Body of pancreas (tissue), 4 donors: Measurements from ENCODE around the gene TGFBR3. TPM values are rescaled to one million over a fixed set of nuclear protein-coding genes. Genes with fewer than 3 reads are reported as not detected.

Experiments used
- ATAC-seq: fragments of 150-250 bp; one replicate; pipeline ENCODE4 v1.9.1; 2016
- DNase-seq, 4 donors: peaks; one replicate each; pipeline ENCODE4 v3.0.0-alpha.2; 2019
- H3K27ac ChIP-seq, 4 donors: fragments of 200-600 bp; sonication (generic); 1 replicate in 3 of 4; 2 replicates in 1 of 4; pipeline versions ENCODE4 v1.5.1 to v1.6.1; 2016 to 2019; ENCODE audit warnings: mild to moderate bottlenecking in 1 of 4, mixed read lengths in 1 of 4, moderate library complexity in 1 of 4
- H3K27me3 ChIP-seq, 2 donors: fragments of 200-600 bp; sonication (generic); one replicate each; pipeline ENCODE4 v1.6.0; 2016; ENCODE audit warnings: mild to moderate bottlenecking in 1 of 2
- H3K36me3 ChIP-seq, 2 donors: fragments of 200-600 bp; sonication (generic); replicated peaks in 1 of 2; 2 replicates each; pipeline ENCODE4 v1.5.1; 2016; ENCODE audit warnings: low read depth in 2 of 2; ENCODE audit not compliant: insufficient read depth in 1 of 2
- H3K4me1 ChIP-seq: fragments of 200-600 bp; sonication (generic); one replicate; pipeline ENCODE4 v1.6.0; 2016
- H3K4me3 ChIP-seq, 2 donors: fragments of 200-600 bp; sonication (generic); 1 replicate in 1 of 2; 2 replicates in 1 of 2; pipeline ENCODE4 v1.5.1; 2016 to 2019
- H3K9me3 ChIP-seq, 3 donors: fragments of 200-600 bp; sonication (generic); 1 replicate in 2 of 3; 2 replicates in 1 of 3; pipeline ENCODE4 v1.5.1; 2016
- POLR2A ChIP-seq, 3 donors: fragments of 450-650 bp; IDR thresholded peaks; one replicate each; pipeline ENCODE4 v1.6.1; 2016; ENCODE audit warnings: antibody characterized with exemption in 3 of 3, mild to moderate bottlenecking in 2 of 3
- WGBS, 2 donors: methylation state at CpG; one replicate each; pipeline ENCODE4 v1.1.5; 2017; 5-methylcytosine and 5-hydroxymethylcytosine counted together
- intact Hi-C: fragments of 100-400 bp; cut with DNase I; formaldehyde crosslinking; loops from one replicate; pipeline ENCODE4 v1.15.1; 2023
- total RNA-seq, 2 donors: library from RNA; depleted of rRNA; stranded (reverse); fragments of >200 nt; gene quantifications; one replicate each; pipeline ENCODE4 v1.1.0, GENCODE V29; 2016
- TF ChIP-seq, protein P1 (sequence below), 7 experiments: fragments of 450-650 bp in 4 of 7; fragments of 200-600 bp in 3 of 7; sonication (generic) in 3 of 7; IDR thresholded peaks; one replicate each; pipeline ENCODE4 v1.5.1; 2016 to 2019; ENCODE audit warnings: antibody characterized with exemption in 7 of 7

TGFBR3 gene
- total RNA-seq, 2 donors from 2014 or later = 52.4 to 63.6 TPM

DNA sequence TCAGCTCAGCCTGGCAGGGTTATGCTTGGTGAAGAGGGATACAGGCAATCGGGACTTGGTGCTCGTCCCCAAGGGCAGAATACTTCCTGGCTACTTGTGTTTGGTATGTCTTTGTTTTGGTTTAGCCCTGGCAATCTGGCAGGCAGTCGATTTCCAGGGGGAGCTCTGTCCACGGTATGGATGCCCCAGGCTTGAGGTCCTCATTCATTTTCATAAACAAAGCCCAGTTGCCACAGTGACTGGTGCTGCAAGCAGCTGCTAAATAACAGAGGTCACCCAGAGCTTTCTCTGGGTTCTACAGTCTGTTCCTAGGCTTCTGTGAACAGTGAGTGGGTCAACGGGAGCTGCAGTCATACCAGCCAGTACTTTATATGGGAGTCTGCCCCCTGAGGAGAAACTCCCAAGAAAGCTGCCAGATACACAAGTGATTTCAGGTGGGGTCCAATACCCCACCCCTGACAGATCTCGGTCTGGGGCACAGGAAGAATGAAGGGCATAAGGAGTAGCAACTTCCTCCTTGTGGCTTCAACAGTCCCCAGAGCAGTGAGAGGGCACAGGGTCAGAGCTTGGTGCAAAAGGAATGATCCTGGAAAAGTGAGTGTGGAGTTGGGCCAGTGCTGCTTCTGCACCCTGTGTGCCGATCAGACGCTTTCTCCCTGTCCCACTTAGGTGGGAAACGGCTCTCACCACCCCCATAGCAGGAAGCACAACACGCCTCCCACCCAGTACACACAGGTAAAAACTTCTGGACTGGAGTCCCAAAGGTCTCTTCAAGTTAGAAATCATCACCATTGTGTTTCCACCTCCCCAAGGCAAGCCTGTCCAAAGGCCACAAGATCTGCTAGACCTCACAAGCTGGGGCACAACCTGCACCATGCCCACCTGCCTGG lies 55.5 kb downstream of the TGFBR3 start:
- 45 to 46% methylated on average over 9 to 10 of the region's 10 CpGs for WGBS, 2 donors
- Histone ChIP-seq H3K4me1 (peaks cover 63% of the 10 kb centered on the region), H3K27me3 (no peaks in the 10 kb centered on the region), H3K9me3 (no peaks in the 10 kb centered on the region), H3K4me3 (no peak overlapping the region), H3K27ac (peak overlapping the region; percentile 41 to 87 (median 67)), H3K36me3 (no peaks in the 10 kb centered on the region)
- intact Hi-C loops = no loop called here
- peak; percentile 71 for ATAC-seq
- peak in 2 of 3 donors; percentile 7 to 44 for TF ChIP-seq POLR2A (IDR thresholded peaks at IDR 0.05)
- TF ChIP-seq, protein P1, sequence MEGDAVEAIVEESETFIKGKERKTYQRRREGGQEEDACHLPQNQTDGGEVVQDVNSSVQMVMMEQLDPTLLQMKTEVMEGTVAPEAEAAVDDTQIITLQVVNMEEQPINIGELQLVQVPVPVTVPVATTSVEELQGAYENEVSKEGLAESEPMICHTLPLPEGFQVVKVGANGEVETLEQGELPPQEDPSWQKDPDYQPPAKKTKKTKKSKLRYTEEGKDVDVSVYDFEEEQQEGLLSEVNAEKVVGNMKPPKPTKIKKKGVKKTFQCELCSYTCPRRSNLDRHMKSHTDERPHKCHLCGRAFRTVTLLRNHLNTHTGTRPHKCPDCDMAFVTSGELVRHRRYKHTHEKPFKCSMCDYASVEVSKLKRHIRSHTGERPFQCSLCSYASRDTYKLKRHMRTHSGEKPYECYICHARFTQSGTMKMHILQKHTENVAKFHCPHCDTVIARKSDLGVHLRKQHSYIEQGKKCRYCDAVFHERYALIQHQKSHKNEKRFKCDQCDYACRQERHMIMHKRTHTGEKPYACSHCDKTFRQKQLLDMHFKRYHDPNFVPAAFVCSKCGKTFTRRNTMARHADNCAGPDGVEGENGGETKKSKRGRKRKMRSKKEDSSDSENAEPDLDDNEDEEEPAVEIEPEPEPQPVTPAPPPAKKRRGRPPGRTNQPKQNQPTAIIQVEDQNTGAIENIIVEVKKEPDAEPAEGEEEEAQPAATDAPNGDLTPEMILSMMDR (IDR thresholded peaks at IDR 0.05) = peak in 6 of 7 experiments; percentile 26 to 66 (median 56)
- peak; percentile 82 to 90 (median 88) for DNase-seq

DNA sequence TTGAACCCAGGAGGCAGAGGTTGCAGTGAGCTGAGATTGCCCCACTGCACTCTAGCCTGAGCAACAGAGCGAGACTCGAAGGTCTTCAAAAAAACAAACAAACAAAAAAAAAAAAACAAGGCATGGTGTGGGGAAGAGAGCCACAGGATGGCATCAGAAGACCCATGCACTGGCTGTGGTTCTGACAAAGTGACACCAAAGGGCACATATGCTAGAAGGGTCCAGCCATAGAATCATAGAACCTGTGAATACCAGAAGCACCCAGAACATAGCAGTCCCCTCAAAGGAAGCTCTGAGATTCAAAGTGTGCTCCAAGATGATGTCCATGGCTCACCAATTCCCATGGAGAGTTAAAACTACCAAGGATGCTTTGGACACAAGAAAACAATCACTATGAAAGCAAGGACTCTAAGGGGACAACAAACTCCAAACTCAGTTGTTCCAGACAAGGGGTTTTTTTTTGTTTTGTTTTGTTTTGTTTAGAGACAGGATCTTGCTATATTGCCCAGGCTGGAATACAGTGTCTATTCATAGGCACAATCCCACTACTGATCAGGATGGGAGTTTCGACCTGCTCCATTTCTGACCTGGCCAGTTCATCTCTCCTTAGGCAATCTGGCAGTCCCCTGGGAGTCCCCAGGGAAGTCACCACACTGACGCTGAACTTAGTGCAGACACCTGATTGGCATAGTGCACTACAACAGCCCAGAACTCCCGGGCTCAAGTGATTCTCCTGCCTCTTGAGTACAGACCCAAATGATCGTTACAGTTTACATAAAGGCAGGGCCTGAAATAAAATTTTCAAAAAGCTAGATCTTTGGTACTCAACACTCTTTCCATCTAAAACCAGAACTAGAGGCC lies 56.4 kb downstream of the TGFBR3 start:
- Histone ChIP-seq H3K9me3 (no peaks in the 10 kb centered on the region), H3K36me3 (no peaks in the 10 kb centered on the region), H3K27me3 (no peaks in the 10 kb centered on the region), H3K4me3 (no peak overlapping the region), H3K4me1 (peaks cover 63% of the 10 kb centered on the region), H3K27ac (peak overlapping the region; percentile 70 to 87 (median 82))
- ATAC-seq = no peak
- TF ChIP-seq, protein P1 (IDR thresholded peaks at IDR 0.05) = no peak
- TF ChIP-seq POLR2A (IDR thresholded peaks at IDR 0.05) = no peak
- whole genome bisulfite sequencing, 2 donors = 77 to 78% methylated on average over 6 of the region's 6 CpGs
- intact Hi-C loops = loop anchor here (10.0 kb wide), 1 partner anchor 55 kb away; the partner anchor contains the start of gene TGFBR3
- DNase-seq = no peak

DNA sequence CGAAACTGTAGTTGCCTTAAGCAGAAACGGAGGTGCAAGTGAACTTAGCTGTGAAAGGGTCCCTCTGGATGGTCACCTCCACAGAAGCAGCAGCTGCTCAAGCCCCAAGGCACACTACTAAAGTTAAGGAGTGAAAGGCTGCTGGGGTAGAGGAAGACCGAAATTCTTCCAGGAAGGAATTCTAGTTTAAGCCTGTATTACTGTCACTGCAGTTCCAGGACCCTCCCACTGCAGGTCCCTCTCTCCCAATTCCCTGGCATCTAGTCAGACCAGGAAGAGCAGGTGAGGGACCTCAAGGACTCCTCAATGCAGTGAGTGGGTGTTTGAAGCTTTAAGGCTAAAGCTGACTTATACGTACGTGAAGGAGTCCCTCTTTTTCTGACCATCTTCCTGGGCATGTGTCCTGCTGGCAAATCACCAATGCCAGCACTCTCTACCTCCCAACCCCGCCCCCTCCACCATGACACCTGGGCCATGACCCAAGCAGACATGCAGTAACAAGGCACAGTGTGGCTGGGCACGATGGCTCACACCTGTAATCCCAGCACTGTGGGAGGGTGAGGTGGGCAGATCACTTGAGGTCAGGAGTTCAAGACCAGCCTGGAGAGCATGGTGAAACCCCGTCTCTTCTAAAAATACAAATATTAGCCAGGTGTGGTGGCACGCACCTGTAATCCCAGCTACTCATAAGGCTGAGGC lies 57.2 kb downstream of the TGFBR3 start:
- no peaks in the 10 kb centered on the region for H3K36me3 ChIP-seq
- WGBS, 2 donors = 21 to 43% methylated on average over 9 of the region's 9 CpGs
- no peaks in the 10 kb centered on the region for H3K9me3 ChIP-seq
- intact Hi-C loops = loop anchor here (10.0 kb wide), 1 partner anchor 56 kb away; the partner anchor contains the start of gene TGFBR3
- TF ChIP-seq, protein P1 (IDR thresholded peaks at IDR 0.05) = no peak
- no peak for TF ChIP-seq POLR2A (IDR thresholded peaks at IDR 0.05)
- H3K4me3 ChIP-seq = no peak overlapping the region
- H3K27me3 ChIP-seq = no peaks in the 10 kb centered on the region
- peak overlapping the region; percentile 70 to 87 (median 82) for H3K27ac ChIP-seq
- ATAC-seq (peak; percentile 10), DNase-seq (peak; percentile 60 to 79 (median 70))
- H3K4me1 ChIP-seq = peaks cover 63% of the 10 kb centered on the region

DNA sequence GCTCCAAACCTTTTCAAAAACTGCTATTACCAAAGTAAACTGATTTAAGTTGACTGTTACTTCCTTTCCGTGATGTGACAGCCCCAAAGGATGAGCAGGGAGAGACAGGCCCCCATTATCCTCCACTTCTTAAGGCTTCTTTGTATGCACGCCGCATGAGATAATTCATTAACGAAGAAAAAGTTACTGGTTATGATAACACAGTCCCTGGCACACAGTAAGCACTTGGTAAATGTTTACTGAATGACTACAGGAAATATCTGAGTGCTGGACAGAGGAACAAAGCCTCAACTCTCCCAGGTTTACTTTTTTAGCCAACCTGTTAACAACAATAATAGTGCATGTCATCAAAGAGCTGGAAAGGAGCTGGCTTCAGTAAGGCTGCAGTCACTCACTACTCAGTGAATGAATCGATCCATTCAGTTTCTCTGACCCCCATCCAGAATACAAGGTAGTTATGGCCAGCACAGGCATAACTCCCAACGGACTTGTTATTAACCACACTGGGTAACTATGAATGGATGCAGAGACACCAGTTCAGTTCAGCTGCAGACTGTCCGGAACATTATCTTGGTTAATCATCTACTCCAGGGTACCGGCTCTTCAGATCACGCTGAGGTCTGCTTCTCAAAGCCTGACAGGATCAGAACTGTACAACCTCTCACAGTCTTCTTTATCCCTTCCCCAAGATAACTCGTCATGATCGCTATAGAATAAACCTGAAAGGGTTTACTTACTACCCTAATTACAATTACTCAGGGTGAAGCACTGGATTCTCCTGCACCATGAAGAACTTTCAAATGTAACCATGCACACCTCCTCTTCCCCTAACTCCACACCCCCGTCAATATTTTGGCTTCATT lies 58.3 kb downstream of the TGFBR3 start:
- Histone ChIP-seq H3K36me3 (no peaks in the 10 kb centered on the region), H3K27me3 (no peaks in the 10 kb centered on the region), H3K4me3 (no peak overlapping the region), H3K27ac (peak overlapping the region; percentile 70 to 87 (median 82)), H3K4me1 (peaks cover 63% of the 10 kb centered on the region), H3K9me3 (no peaks in the 10 kb centered on the region)
- DNase-seq = peak; percentile 54 to 80 (median 58)
- peak; percentile 84 for ATAC-seq
- TF ChIP-seq, protein P1 (IDR thresholded peaks at IDR 0.05) = no peak
- TF ChIP-seq POLR2A (IDR thresholded peaks at IDR 0.05) = peak in 1 of 3 donors; percentile 42
- intact Hi-C loops = loop anchor here (10.0 kb wide), 1 partner anchor 57 kb away; the partner anchor contains the start of gene TGFBR3
- 13 to 22% methylated on average over 12 of the region's 12 CpGs for WGBS, 2 donors
